ENCODE measurements around the gene RBM14.

DNA sequence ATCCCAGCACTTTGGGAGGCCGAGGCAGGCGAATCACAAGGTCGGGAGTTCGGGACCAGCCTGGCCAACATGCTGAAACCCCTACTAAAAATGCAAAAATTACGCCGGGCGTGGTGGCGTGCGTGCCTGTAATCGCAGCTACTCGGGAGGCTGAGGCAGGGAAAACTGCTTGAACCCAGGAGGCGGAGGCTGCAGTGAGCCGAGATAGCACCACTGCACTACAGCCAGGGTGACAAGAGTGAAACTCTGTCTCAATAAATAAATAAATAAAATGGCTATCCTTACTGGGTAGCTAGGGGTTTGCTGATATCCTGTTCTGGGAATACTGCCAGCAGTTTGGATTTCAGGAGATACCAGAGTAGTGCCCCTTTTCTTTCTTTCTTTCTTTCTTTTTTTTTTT, 2.4 kb upstream of the RBM14 start:
- TF ChIP-seq POLR2AphosphoS5 (IDR thresholded peaks at IDR 0.05; ENCODE audit: low read depth, low read length) (no peak), POLR2A (IDR thresholded peaks at IDR 0.05; ENCODE audit: low read depth, low read length) (no peak)

Data from GM12892 (cell line).